Urinary bladder (tissue), 4 donors: ENCODE measurements around the gene SPAAR. TPM values are rescaled to one million over a fixed set of nuclear protein-coding genes. Genes with fewer than 3 reads are reported as not detected.

Experiments used
- DNase-seq: peaks from one replicate; pipeline ENCODE4 v3.0.0-alpha.2; 2015; ENCODE audit errors: extremely low spot score
- H3K27ac ChIP-seq: one replicate; pipeline ENCODE4 v1.5.1; 2013; ENCODE audit warnings: low read depth, mild to moderate bottlenecking, moderate library complexity
- H3K36me3 ChIP-seq: one replicate; pipeline ENCODE4 v1.6.1; 2013; ENCODE audit warnings: mild to moderate bottlenecking, moderate library complexity; ENCODE audit not compliant: insufficient read depth
- H3K4me1 ChIP-seq: one replicate; pipeline ENCODE4 v1.6.1; 2013; ENCODE audit warnings: mild to moderate bottlenecking, moderate library complexity; ENCODE audit not compliant: insufficient read depth
- H3K4me3 ChIP-seq: one replicate; pipeline ENCODE4 v1.5.1; 2013; ENCODE audit warnings: low read depth, low read length
- WGBS: extraction: QIAGEN DNeasy Blood & Tissue Kit; methylation state at CpG from one replicate; pipeline ENCODE4 v1.1.7; 2013; 5-methylcytosine and 5-hydroxymethylcytosine counted together
- polyA plus RNA-seq: library from polyadenylated mRNA; stranded (reverse); fragments of 200-250 nt; gene quantifications from one replicate; pipeline ENCODE4 v1.2.3, GENCODE V29; 2013
- total RNA-seq: library from RNA; depleted of rRNA; stranded (reverse); fragments of >200 nt; gene quantifications from one replicate; pipeline ENCODE4 v1.2.3, GENCODE V29; 2014
- donor health status: healthy with polysubstance abuse.
- donor health status: healthy.

Gene SPAAR
- total RNA-seq (not detected), polyA plus RNA-seq (1.4 TPM)

- no peak within 1 kb of the TSS for H3K4me3 ChIP-seq
- H3K36me3 ChIP-seq: no peaks in the 10 kb centered on the region
- WGBS: 76% methylated on average over 11 of the region's 11 CpGs
- peak within 1 kb of the TSS; percentile 88 for H3K27ac ChIP-seq
- no peak for DNase-seq
- peaks cover 3% of the 10 kb centered on the region for H3K4me1 ChIP-seq
These were observed at the start of gene SPAAR for GRCh38 chr9:35909274-35909673. Gene SPAAR, plus strand, starts transcription at chr9:35909490. Its CDS starts 974 bp downstream, at chr9:35910464.

- DNase-seq: no peak
- H3K27ac ChIP-seq: no peak overlapping the region
- no peaks in the 10 kb centered on the region for H3K4me1 ChIP-seq
- no peaks in the 10 kb centered on the region for H3K36me3 ChIP-seq
- H3K4me3 ChIP-seq: no peak overlapping the region
- 40% methylated on average over 3 of the region's 3 CpGs for WGBS
These were observed 49.3 kb upstream of the SPAAR start for GRCh38 chr9:35859990-35860339.

- H3K36me3 ChIP-seq: no peaks in the 10 kb centered on the region
- H3K4me3 ChIP-seq: no peak overlapping the region
- DNase-seq: no peak
- 67% methylated on average over 12 of the region's 12 CpGs for WGBS
- H3K27ac ChIP-seq: no peak overlapping the region
- no peaks in the 10 kb centered on the region for H3K4me1 ChIP-seq
These were observed 48.0 kb upstream of the SPAAR start for GRCh38 chr9:35861161-35861897.

DNA sequence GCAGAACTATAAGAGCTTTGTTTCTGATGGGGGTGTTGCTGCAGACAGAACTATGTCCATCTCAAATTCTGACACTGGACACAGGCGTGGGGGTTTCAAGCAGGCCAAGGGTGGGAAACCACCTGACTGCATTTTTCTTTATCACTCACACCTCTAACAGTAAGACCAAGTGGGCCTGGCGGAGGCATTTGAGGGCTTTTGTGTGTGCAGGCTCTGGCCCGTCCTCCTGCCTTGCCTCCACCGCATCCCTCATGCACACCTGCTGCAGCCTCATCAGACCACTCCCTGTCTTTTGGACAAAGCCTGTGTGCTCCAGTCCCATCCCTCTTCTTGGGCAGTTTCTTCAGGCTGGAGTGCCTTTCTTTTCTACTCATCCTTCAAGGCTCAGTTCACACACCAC, 47.0 kb upstream of the SPAAR start:
- no peaks in the 10 kb centered on the region for H3K4me1 ChIP-seq
- no peaks in the 10 kb centered on the region for H3K36me3 ChIP-seq
- no peak for DNase-seq
- H3K4me3 ChIP-seq: no peak overlapping the region
- H3K27ac ChIP-seq: no peak overlapping the region
- 85% methylated on average over 4 of the region's 4 CpGs for WGBS

DNA sequence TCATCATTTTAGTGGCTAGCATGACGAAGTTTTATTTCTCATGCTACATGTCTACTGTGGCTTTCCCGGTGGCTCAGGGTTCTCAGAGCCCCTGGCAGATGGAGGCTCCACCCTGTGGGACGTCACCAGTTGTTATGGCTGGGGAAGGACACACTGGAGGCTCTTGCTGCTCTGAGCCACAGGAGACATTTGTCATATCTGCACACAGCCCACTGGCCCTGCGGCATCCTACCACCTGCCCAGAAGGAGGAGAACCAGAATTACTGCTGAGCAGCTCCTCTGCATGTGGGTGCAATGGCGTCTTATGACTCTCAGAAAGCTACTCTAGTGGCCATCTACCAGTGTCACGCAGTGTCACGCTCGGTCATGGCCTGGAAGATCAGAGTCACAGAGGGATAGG, 45.7 kb upstream of the SPAAR start:
- Histone ChIP-seq H3K4me1 (no peaks in the 10 kb centered on the region), H3K4me3 (no peak overlapping the region), H3K27ac (no peak overlapping the region), H3K36me3 (no peaks in the 10 kb centered on the region)
- 77% methylated on average over 8 of the region's 8 CpGs for WGBS
- no peak for DNase-seq

GRCh38 chr9:35864695-35865255, 44.5 kb upstream of the SPAAR start:
- 74% methylated on average over 8 of the region's 8 CpGs for WGBS
- Histone ChIP-seq H3K4me3 (no peak overlapping the region), H3K4me1 (no peaks in the 10 kb centered on the region), H3K36me3 (no peaks in the 10 kb centered on the region), H3K27ac (no peak overlapping the region)
- DNase-seq: no peak

- Histone ChIP-seq H3K36me3 (no peaks in the 10 kb centered on the region), H3K4me3 (no peak overlapping the region), H3K27ac (no peak overlapping the region), H3K4me1 (no peaks in the 10 kb centered on the region)
- DNase-seq: no peak
- whole genome bisulfite sequencing: 90% methylated on average over 4 of the region's 4 CpGs
These were observed 41.8 kb upstream of the SPAAR start for GRCh38 chr9:35867538-35867937.

GRCh38 chr9:35868933-35869332, 40.4 kb upstream of the SPAAR start:
- no peak for DNase-seq
- WGBS: 69% methylated on average over 2 of the region's 2 CpGs
- Histone ChIP-seq H3K36me3 (no peaks in the 10 kb centered on the region), H3K4me1 (no peaks in the 10 kb centered on the region), H3K27ac (no peak overlapping the region), H3K4me3 (no peak overlapping the region)

DNA sequence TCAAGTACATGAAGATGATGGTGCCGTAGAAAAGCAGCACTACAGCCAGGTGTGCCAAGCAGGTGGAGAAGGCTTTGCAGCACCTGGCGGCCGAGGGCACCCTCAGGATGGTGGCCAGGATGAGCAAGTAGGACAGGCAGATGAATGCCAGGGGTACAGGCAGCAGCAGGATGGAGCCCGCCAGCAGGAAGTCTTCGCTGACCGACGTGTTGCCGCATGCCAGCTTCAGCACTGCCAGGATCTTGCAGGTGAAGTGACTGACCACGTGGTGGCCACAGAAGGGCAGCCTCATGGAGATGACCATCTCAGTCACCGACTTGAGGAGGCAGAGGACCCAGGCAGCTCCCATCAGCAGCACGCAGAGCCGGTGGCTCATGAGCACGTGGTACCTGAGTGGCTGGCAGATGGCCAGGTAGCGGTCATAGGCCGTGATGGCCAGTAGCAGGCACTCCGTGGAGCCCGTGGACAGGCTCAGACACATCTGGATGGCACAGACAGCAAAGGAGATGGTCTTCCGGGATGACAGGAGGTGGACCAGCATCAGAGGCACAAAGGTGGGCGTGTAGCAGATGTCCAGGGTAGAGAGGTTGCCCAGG, 39.6 kb upstream of the SPAAR start:
- Histone ChIP-seq H3K36me3 (no peaks in the 10 kb centered on the region), H3K27ac (no peak overlapping the region), H3K4me3 (no peak overlapping the region), H3K4me1 (no peaks in the 10 kb centered on the region)
- WGBS: 87% methylated on average over 19 of the region's 19 CpGs
- DNase-seq: no peak

DNA sequence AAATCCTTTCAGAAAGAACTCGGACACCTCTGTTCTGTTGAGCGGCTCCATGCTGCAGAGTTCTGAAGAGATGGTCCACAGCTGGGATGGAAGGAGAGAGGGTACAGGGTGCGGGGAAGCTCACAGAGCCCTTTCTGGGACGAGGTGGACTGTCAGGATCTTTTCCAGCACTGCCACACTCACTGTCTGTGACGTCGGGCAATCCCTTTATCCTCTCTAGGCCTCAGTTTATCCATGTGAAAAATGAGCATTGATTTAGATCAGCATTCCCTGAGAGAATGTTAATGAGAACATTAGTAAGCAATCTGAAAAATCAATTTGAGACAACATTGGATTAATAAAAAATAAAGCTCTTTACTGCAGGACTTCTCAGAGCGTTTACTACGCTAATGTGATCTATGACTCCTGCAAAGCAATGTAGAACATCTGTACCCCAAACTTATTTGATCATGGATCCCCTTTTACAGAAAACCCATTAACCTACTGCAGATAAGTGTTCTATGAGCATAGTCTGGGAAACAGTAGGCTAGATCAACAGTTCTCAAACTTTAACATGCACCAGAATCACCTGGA, 38.9 kb upstream of the SPAAR start, which contains the start of gene OR13J1:
OR13J1 (minus strand) TSS at position 51 of the 573 bp plus-strand sequence; CDS start at position 51, 0 bp downstream.
- DNase-seq: no peak
- H3K4me1 ChIP-seq: no peaks in the 10 kb centered on the region

DNA sequence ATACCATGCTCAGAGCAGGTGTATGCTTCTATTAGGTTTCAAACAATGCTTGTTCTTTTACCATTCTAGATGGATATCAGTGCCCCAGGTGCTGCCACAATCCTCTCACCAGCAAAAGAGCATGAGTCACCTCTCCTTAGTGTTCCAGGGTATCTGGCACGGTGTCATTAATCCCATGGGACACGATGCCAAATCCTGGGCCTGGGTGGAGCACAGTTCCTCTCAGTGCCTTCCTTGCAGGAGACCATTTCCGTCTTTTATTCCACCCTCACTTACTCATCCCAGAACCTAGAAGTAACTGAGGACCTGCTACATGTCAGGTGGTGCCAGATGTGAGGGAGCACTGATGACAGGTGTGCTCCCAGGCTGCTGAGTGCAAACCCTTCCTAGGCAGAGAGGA, 37.7 kb upstream of the SPAAR start:
- 54% methylated on average over 3 of the region's 3 CpGs for WGBS
- Histone ChIP-seq H3K36me3 (no peaks in the 10 kb centered on the region), H3K4me3 (no peak overlapping the region), H3K4me1 (no peaks in the 10 kb centered on the region), H3K27ac (no peak overlapping the region)
- DNase-seq: no peak

More for the DNA sequence above, 38.9 kb upstream of the SPAAR start, which contains the start of gene OR13J1:
- H3K27ac ChIP-seq: no peak within 1 kb of the TSS
- WGBS: 86% methylated on average over 8 of the region's 8 CpGs
- H3K36me3 ChIP-seq: no peaks in the 10 kb centered on the region
- H3K4me3 ChIP-seq: no peak within 1 kb of the TSS

GRCh38 chr9:35872505-35872904, 36.8 kb upstream of the SPAAR start:
- no peaks in the 10 kb centered on the region for H3K4me1 ChIP-seq
- no peak overlapping the region for H3K4me3 ChIP-seq
- WGBS: 59% methylated on average over 3 of the region's 3 CpGs
- no peak for DNase-seq
- H3K27ac ChIP-seq: no peak overlapping the region
- no peaks in the 10 kb centered on the region for H3K36me3 ChIP-seq

GRCh38 chr9:35882263-35882848, 26.9 kb upstream of the SPAAR start:
- Histone ChIP-seq H3K4me1 (no peaks in the 10 kb centered on the region), H3K36me3 (no peaks in the 10 kb centered on the region), H3K4me3 (no peak overlapping the region), H3K27ac (peak overlapping the region; percentile 5)
- peak; percentile 41 for DNase-seq
- under 1% methylated on average over 4 of the region's 4 CpGs for WGBS
